Endothelial cell of umbilical vein (primary cell): ENCODE measurements around the gene UGT1A7. TPM values are rescaled to one million over a fixed set of nuclear protein-coding genes. Genes with fewer than 3 reads are reported as not detected.

Experiments used
- BruUV-seq: library from RNA; stranded (reverse); fragments of 400-500 nt; replicated peaks from 2 replicates; lab custom pipeline; 2021; lab: Mats Ljungman, UMichigan
- CTCF ChIA-PET: fragments of 300-600, 350-600 bp; sonication (Branson Sonifier 250); formaldehyde crosslinking; loops from one replicate; lab custom pipeline; 2021; ENCODE audit warnings: antibody characterized with exemption, inconsistent platforms; lab: Charles Lee
- POLR2A ChIA-PET: fragments of 300-600, 350-600 bp; sonication (Branson Sonifier 250); formaldehyde crosslinking; loops from one replicate; lab custom pipeline; 2021; ENCODE audit warnings: antibody characterized with exemption, inconsistent platforms; lab: Charles Lee
- DNase-seq: peaks from one replicate; pipeline ENCODE4 v3.0.0-alpha.2; 2011; ENCODE audit warnings: low read depth, low spot score
- FAIRE-seq: peaks from 2 replicates; lab custom pipeline; 2011; peaks lifted over from hg19 to GRCh38; lab: Jason Lieb, UNC
- H2AFZ ChIP-seq: 2 replicates; pipeline ENCODE4 v1.6.0; 2012; ENCODE audit warnings: low read depth, low read length, control low read depth, inconsistent platforms
- H3K27ac ChIP-seq: 2 replicates; pipeline ENCODE4 v1.5.1; 2011; ENCODE audit warnings: low read depth, mild to moderate bottlenecking, control low read depth, low read length, moderate library complexity; ENCODE audit not compliant: insufficient read depth
- H3K27me3 ChIP-seq, 2 experiments: 2 replicates each; pipeline versions ENCODE4 v1.6.0 to v1.6.1; 2011; ENCODE audit warnings: low read length in 2 of 2, mixed read lengths in 1 of 2; ENCODE audit not compliant: control insufficient read depth in 2 of 2, insufficient read depth in 2 of 2
- H3K36me3 ChIP-seq, 2 experiments: 2 replicates in 1 of 2; 3 replicates in 1 of 2; pipeline ENCODE4 v1.5.1; 2011; ENCODE audit warnings: low read length in 2 of 2, mild to moderate bottlenecking in 1 of 2, moderate library complexity in 1 of 2; ENCODE audit not compliant: control insufficient read depth in 2 of 2, insufficient read depth in 2 of 2; ENCODE audit errors: extremely low read depth in 1 of 2
- H3K4me1 ChIP-seq: 3 replicates; pipeline ENCODE4 v1.5.1; 2011; ENCODE audit warnings: mild to moderate bottlenecking, low read length; ENCODE audit not compliant: control insufficient read depth, insufficient read depth; ENCODE audit errors: extremely low read depth
- H3K4me2 ChIP-seq: 2 replicates; pipeline ENCODE4 v1.6.1; 2011; ENCODE audit warnings: low read length, control low read depth, mixed read lengths; ENCODE audit not compliant: insufficient read depth
- H3K4me3 ChIP-seq, 3 experiments: fragments of 200-600 bp in 1 of 3; sonication (generic), shearing (Covaris generic) in 1 of 3; replicated peaks in 1 of 3; 2 replicates each; pipeline ENCODE4 v1.5.1; 2011 to 2016; ENCODE audit warnings: control low read depth in 3 of 3, low read length in 3 of 3, mild to moderate bottlenecking in 2 of 3, inconsistent platforms in 1 of 3, low read depth in 1 of 3, moderate library complexity in 1 of 3; ENCODE audit not compliant: insufficient read depth in 1 of 3
- H3K79me2 ChIP-seq: 2 replicates; pipeline ENCODE4 v1.6.0; 2012; ENCODE audit warnings: low read length, inconsistent platforms; ENCODE audit not compliant: control insufficient read depth, insufficient read depth
- H3K9ac ChIP-seq: replicated peaks from 2 replicates; pipeline ENCODE3; 2011; ENCODE audit warnings: low read length, control low read depth; ENCODE audit not compliant: insufficient read depth; ENCODE audit errors: extremely low read depth
- H3K9me1 ChIP-seq: replicated peaks from 3 replicates; pipeline ENCODE4 v1.6.0; 2011; ENCODE audit warnings: mild to moderate bottlenecking, low read length; ENCODE audit not compliant: control insufficient read depth, insufficient read depth; ENCODE audit errors: extremely low read depth
- H3K9me3 ChIP-seq: replicated peaks from 2 replicates; pipeline ENCODE4 v1.5.1; 2012; ENCODE audit warnings: low read length, inconsistent platforms; ENCODE audit not compliant: control insufficient read depth, insufficient read depth
- H4K20me1 ChIP-seq: replicated peaks from 2 replicates; pipeline ENCODE3; 2011; ENCODE audit warnings: mild to moderate bottlenecking, low read length; ENCODE audit not compliant: control insufficient read depth, insufficient read depth; ENCODE audit errors: extremely low read depth
- CTCF ChIP-seq, 2 donors: IDR thresholded peaks; 1 replicate in 1 of 2; 2 replicates in 1 of 2; pipeline ENCODE4 v1.5.1; 2011; ENCODE audit warnings: low read length in 2 of 2, mild to moderate bottlenecking in 2 of 2, moderate library complexity in 2 of 2, control low read depth in 1 of 2, inconsistent platforms in 1 of 2, low read depth in 1 of 2; ENCODE audit not compliant: insufficient read depth in 1 of 2; ENCODE audit errors: extremely low read depth in 1 of 2
- FOS ChIP-seq: IDR thresholded peaks from 2 replicates; pipeline ENCODE4 v1.6.1; 2011; ENCODE audit warnings: mild to moderate bottlenecking, low read length, moderate library complexity, borderline replicate concordance; ENCODE audit not compliant: insufficient read depth
- GATA2 ChIP-seq: IDR thresholded peaks from 2 replicates; pipeline ENCODE4 v1.7.0; 2011; ENCODE audit warnings: low read depth, mild to moderate bottlenecking, moderate library complexity, mixed read lengths, low read length; ENCODE audit not compliant: insufficient read length, insufficient read depth
- JUN ChIP-seq: IDR thresholded peaks from 2 replicates; pipeline ENCODE4 v1.6.1; 2011; ENCODE audit warnings: borderline replicate concordance, low read depth; ENCODE audit not compliant: insufficient read length, insufficient read depth
- MYC ChIP-seq: IDR thresholded peaks from one replicate; pipeline ENCODE4 v1.6.1; 2011; ENCODE audit warnings: mild to moderate bottlenecking, low read depth, low read length
- POLR2AphosphoS5 ChIP-seq: IDR thresholded peaks from 2 replicates; pipeline ENCODE4 v1.6.1; 2012; ENCODE audit warnings: low read depth, mild to moderate bottlenecking, control low read depth, low read length, moderate library complexity; ENCODE audit not compliant: insufficient read depth
- dilution Hi-C: fragments of 300-500 bp; cut with MboI; formaldehyde crosslinking; loops from one replicate; pipeline ENCODE4 v1.15.0; 2019; ENCODE audit warnings: low sequenced_read_pairs; ENCODE audit not compliant: extremely low pct_ligation_motif_present
- intact Hi-C: fragments of 100-400 bp; cut with micrococcal nuclease; formaldehyde crosslinking; loops from one replicate; pipeline ENCODE4 v1.10.0; 2022
- polyA plus RNA-seq, 4 experiments: library from polyadenylated mRNA; depleted of rRNA in 3 of 4; stranded (reverse) in 3 of 4; unstranded in 1 of 4; fragments of >200 nt; gene quantifications; 2 replicates each; pipeline versions ENCODE4 v1.2.1 to v1.2.3, GENCODE V29; 2011 to 2012; ENCODE audit warnings: missing spikeins in 1 of 4
- total RNA-seq: library from RNA; stranded (reverse); gene quantifications from 2 replicates; pipeline ENCODE4 v1.2.3, GENCODE V29; 2021

The UGT1A7 gene
- total and polyA plus RNA-seq, 2 donors (not counting 3 experiments of a cell fraction or from before 2014, with no cell fraction given), result not detected

GRCh38 chr2:233692648-233693047 lies 10.9 kb downstream of the UGT1A7 start, which contains the start of gene UGT1A6:
Gene UGT1A6, plus strand, starts transcription at chr2:233692890. Its CDS starts 115 bp downstream, at chr2:233693005.
- H2AFZ ChIP-seq, result no peak within 1 kb of the TSS
- no peak for TF ChIP-seq CTCF (IDR thresholded peaks at IDR 0.05; ENCODE audit: extremely low read depth in 1 of 2, insufficient read depth in 1 of 2, low read depth in 1 of 2, low read length in 2 of 2)
- TF ChIP-seq JUN, result no peak
- peaks cover 17% of the 10 kb centered on the region for H3K4me1 ChIP-seq
- dilution Hi-C loops, result no loop called here
- no peak within 1 kb of the TSS for H3K4me3 ChIP-seq
- no peaks in the 10 kb centered on the region for H3K27me3 ChIP-seq
- H3K9ac ChIP-seq, result no peak within 1 kb of the TSS
- CTCF ChIA-PET, result no interaction called here
- no peaks in the 10 kb centered on the region for H3K9me1 ChIP-seq
- no peaks in the 10 kb centered on the region for H4K20me1 ChIP-seq
- FAIRE-seq (no peak), DNase-seq (no peak)
- H3K79me2 ChIP-seq, result no peaks in the 10 kb centered on the region
- intact Hi-C loops, result no loop called here
- POLR2A ChIA-PET, result no interaction called here
- no peaks in the 10 kb centered on the region for H3K36me3 ChIP-seq
- BruUV-seq, result no TSS peak
- H3K4me2 ChIP-seq, result no peak within 1 kb of the TSS
- H3K9me3 ChIP-seq, result no peaks in the 10 kb centered on the region
- no peak within 1 kb of the TSS for H3K27ac ChIP-seq

GRCh38 chr2:233693963-233694362 lies 12.3 kb downstream of the UGT1A7 start:
- Histone ChIP-seq H3K27ac (no peak overlapping the region), H3K4me2 (no peak overlapping the region), H3K4me3 (no peak overlapping the region), H3K36me3 (no peaks in the 10 kb centered on the region), H3K9ac (no peak overlapping the region), H3K27me3 (no peaks in the 10 kb centered on the region), H2AFZ (no peak overlapping the region), H3K9me3 (no peaks in the 10 kb centered on the region), H3K4me1 (peaks cover 15% of the 10 kb centered on the region), H3K79me2 (no peaks in the 10 kb centered on the region), H3K9me1 (no peaks in the 10 kb centered on the region), H4K20me1 (no peaks in the 10 kb centered on the region)
- POLR2A ChIA-PET, result no interaction called here
- no peak for FAIRE-seq
- no peak for DNase-seq
- intact Hi-C loops, result no loop called here
- CTCF ChIA-PET, result no interaction called here
- BruUV-seq, result no TSS peak
- dilution Hi-C loops, result no loop called here
- TF ChIP-seq FOS, result no peak
- TF ChIP-seq GATA2, result no peak
- TF ChIP-seq POLR2AphosphoS5, result no peak
- TF ChIP-seq MYC, result no peak
- TF ChIP-seq JUN, result no peak
